ENCODE data around the gene LRRC58. TPM values are rescaled to one million over a fixed set of nuclear protein-coding genes. Genes with fewer than 3 reads are reported as not detected.

LRRC58 gene
- total RNA-seq, 1 donor from 2014 or later, result 25.0 TPM

- H3K4me1 ChIP-seq, result peaks cover 4% of the 10 kb centered on the region
- no peaks in the 10 kb centered on the region for H3K27me3 ChIP-seq
- no peak overlapping the region for H3K4me3 ChIP-seq
- DNase-seq (ENCODE audit: extremely low spot score in 2 of 2), result no peak
- H3K36me3 ChIP-seq, result no peaks in the 10 kb centered on the region
- intact Hi-C loops (cut with DNase I), result no loop called here
- TF ChIP-seq POLR2AphosphoS5 (IDR thresholded peaks at IDR 0.05; ENCODE audit: insufficient read depth in 1 of 2, low read depth in 1 of 2) (no peak), CTCF (IDR thresholded peaks at IDR 0.05) (no peak), POLR2A (IDR thresholded peaks at IDR 0.05) (no peak)
- H3K9me3 ChIP-seq, result no peaks in the 10 kb centered on the region
- no peak overlapping the region for H3K27ac ChIP-seq
Measured at GRCh38 chr3:120306519-120307455, 42.4 kb downstream of the LRRC58 start.

- intact Hi-C loops (cut with DNase I), result no loop called here
- DNase-seq (ENCODE audit: extremely low spot score in 2 of 2), result no peak
Measured at GRCh38 chr3:120304616-120305015, 44.5 kb downstream of the LRRC58 start.

GRCh38 chr3:120302361-120302760 lies 46.8 kb downstream of the LRRC58 start:
- DNase-seq (ENCODE audit: extremely low spot score in 2 of 2), result no peak
- Histone ChIP-seq H3K4me1 (peaks cover 4% of the 10 kb centered on the region), H3K27me3 (no peaks in the 10 kb centered on the region), H3K27ac (no peak overlapping the region), H3K9me3 (no peaks in the 10 kb centered on the region), H3K4me3 (no peak overlapping the region), H3K36me3 (no peaks in the 10 kb centered on the region)
- TF ChIP-seq POLR2AphosphoS5 (IDR thresholded peaks at IDR 0.05; ENCODE audit: insufficient read depth in 1 of 2, low read depth in 1 of 2), result no peak
- no peak for TF ChIP-seq POLR2A (IDR thresholded peaks at IDR 0.05)
- no peak for TF ChIP-seq CTCF (IDR thresholded peaks at IDR 0.05)
- intact Hi-C loops (cut with DNase I), result no loop called here

More at GRCh38 chr3:120304616-120305015, 44.5 kb downstream of the LRRC58 start:
- H3K4me1 ChIP-seq, result peaks cover 4% of the 10 kb centered on the region
- H3K27ac ChIP-seq, result no peak overlapping the region
- no peak for TF ChIP-seq POLR2AphosphoS5 (IDR thresholded peaks at IDR 0.05; ENCODE audit: insufficient read depth in 1 of 2, low read depth in 1 of 2)
- no peak for TF ChIP-seq CTCF (IDR thresholded peaks at IDR 0.05)
- no peak for TF ChIP-seq POLR2A (IDR thresholded peaks at IDR 0.05)
- no peaks in the 10 kb centered on the region for H3K27me3 ChIP-seq
- H3K9me3 ChIP-seq, result no peaks in the 10 kb centered on the region
- H3K4me3 ChIP-seq, result no peak overlapping the region
- no peaks in the 10 kb centered on the region for H3K36me3 ChIP-seq

- Histone ChIP-seq H3K36me3 (no peaks in the 10 kb centered on the region), H3K4me1 (peaks cover 4% of the 10 kb centered on the region), H3K27me3 (no peaks in the 10 kb centered on the region), H3K27ac (no peak overlapping the region), H3K4me3 (no peak overlapping the region), H3K9me3 (no peaks in the 10 kb centered on the region)
- TF ChIP-seq POLR2A (IDR thresholded peaks at IDR 0.05) (no peak), POLR2AphosphoS5 (IDR thresholded peaks at IDR 0.05; ENCODE audit: insufficient read depth in 1 of 2, low read depth in 1 of 2) (no peak), CTCF (IDR thresholded peaks at IDR 0.05) (no peak)
- intact Hi-C loops (cut with DNase I), result no loop called here
- DNase-seq (ENCODE audit: extremely low spot score in 2 of 2), result no peak
Measured at GRCh38 chr3:120300971-120301370, 48.2 kb downstream of the LRRC58 start.

GRCh38 chr3:120299403-120299802 lies 49.8 kb downstream of the LRRC58 start:
- no peaks in the 10 kb centered on the region for H3K9me3 ChIP-seq
- intact Hi-C loops (cut with DNase I), result no loop called here
- TF ChIP-seq POLR2AphosphoS5 (IDR thresholded peaks at IDR 0.05; ENCODE audit: insufficient read depth in 1 of 2, low read depth in 1 of 2) (no peak), POLR2A (IDR thresholded peaks at IDR 0.05) (no peak), CTCF (IDR thresholded peaks at IDR 0.05) (no peak)
- no peaks in the 10 kb centered on the region for H3K36me3 ChIP-seq
- DNase-seq (ENCODE audit: extremely low spot score in 2 of 2), result no peak
- peaks cover 4% of the 10 kb centered on the region for H3K4me1 ChIP-seq
- no peak overlapping the region for H3K27ac ChIP-seq
- no peak overlapping the region for H3K4me3 ChIP-seq
- no peaks in the 10 kb centered on the region for H3K27me3 ChIP-seq
